Calu3 (cell line): ENCODE results near the gene CHMP5. TPM values are rescaled to one million over a fixed set of nuclear protein-coding genes. Genes with fewer than 3 reads are reported as not detected.

Experiments used
- BruUV-seq: library from RNA; stranded (reverse); fragments of 400-500 nt; replicated peaks from 2 replicates; lab custom pipeline; 2021; lab: Mats Ljungman, UMichigan
- CTCF ChIA-PET: fragments of 300-600 bp; sonication (Branson Sonifier 250); formaldehyde crosslinking; loops from one replicate; lab custom pipeline; 2022; ENCODE audit warnings: antibody characterized with exemption; lab: Charles Lee
- DNase-seq: peaks from one replicate; pipeline ENCODE4 v3.0.0; 2022
- H3K27ac Mint-ChIP-seq: one replicate; pipeline ENCODE4 v1.8.0; 2022; ENCODE audit warnings: mixed read lengths; ENCODE audit not compliant: unreplicated experiment
- H3K27me3 Mint-ChIP-seq: one replicate; pipeline ENCODE4 v1.8.0; 2022; ENCODE audit warnings: mixed read lengths; ENCODE audit not compliant: unreplicated experiment
- H3K36me3 Mint-ChIP-seq: one replicate; pipeline ENCODE4 v1.8.0; 2022; ENCODE audit warnings: mild to moderate bottlenecking, moderate library complexity, mixed read lengths; ENCODE audit not compliant: insufficient read depth, unreplicated experiment
- H3K4me1 Mint-ChIP-seq: one replicate; pipeline ENCODE4 v1.8.0; 2022; ENCODE audit warnings: mild to moderate bottlenecking, low read depth, mixed read lengths; ENCODE audit not compliant: unreplicated experiment
- H3K4me3 Mint-ChIP-seq: one replicate; pipeline ENCODE4 v1.8.0; 2022; ENCODE audit warnings: mild to moderate bottlenecking, low read depth, moderate library complexity, mixed read lengths; ENCODE audit not compliant: unreplicated experiment
- H3K9me3 Mint-ChIP-seq: one replicate; pipeline ENCODE4 v1.8.0; 2022; ENCODE audit warnings: low read depth, mixed read lengths; ENCODE audit not compliant: unreplicated experiment
- CTCF ChIP-seq: fragments of 200-600 bp; IDR thresholded peaks from one replicate; pipeline ENCODE4 v1.8.0; 2022; ENCODE audit warnings: antibody characterized with exemption; ENCODE audit not compliant: unreplicated experiment
- intact Hi-C: fragments of 100-400 bp; cut with micrococcal nuclease; formaldehyde crosslinking; loops from one replicate; pipeline ENCODE4 v1.10.0; 2022; ENCODE audit not compliant: unreplicated experiment
- total RNA-seq: library from RNA; stranded (reverse); gene quantifications from 2 replicates; pipeline ENCODE4 v1.2.3, GENCODE V29; 2022

CHMP5 gene
- total RNA-seq, 1 experiment from 2014 or later, result 49.6 TPM

GRCh38 chr9:33255471-33255870 is 9.4 kb upstream of the CHMP5 start:
- H3K36me3 Mint-ChIP-seq, result peaks cover 38% of the 10 kb centered on the region
- no peaks in the 10 kb centered on the region for H3K4me1 Mint-ChIP-seq
- H3K27ac Mint-ChIP-seq, result no peak overlapping the region
- no peaks in the 10 kb centered on the region for H3K27me3 Mint-ChIP-seq
- DNase-seq, result no peak
- CTCF ChIA-PET, result no interaction called here
- no TSS peak for BruUV-seq
- H3K4me3 Mint-ChIP-seq, result no peak overlapping the region
- no peaks in the 10 kb centered on the region for H3K9me3 Mint-ChIP-seq
- no peak for TF ChIP-seq CTCF
- intact Hi-C loops, result no loop called here

GRCh38 chr9:33256236-33256635 is 8.6 kb upstream of the CHMP5 start:
- Mint-ChIP-seq H3K27me3 (no peaks in the 10 kb centered on the region), H3K4me1 (no peaks in the 10 kb centered on the region), H3K36me3 (peaks cover 41% of the 10 kb centered on the region), H3K4me3 (no peak overlapping the region), H3K9me3 (no peaks in the 10 kb centered on the region), H3K27ac (no peak overlapping the region)
- intact Hi-C loops, result no loop called here
- no peak for TF ChIP-seq CTCF
- BruUV-seq, result no TSS peak
- CTCF ChIA-PET, result no interaction called here
- no peak for DNase-seq

- peaks cover 41% of the 10 kb centered on the region for H3K36me3 Mint-ChIP-seq
- CTCF ChIA-PET, result no interaction called here
These were observed 7.6 kb upstream of the CHMP5 start for GRCh38 chr9:33257276-33257675.

GRCh38 chr9:33260372-33260771 is 4.5 kb upstream of the CHMP5 start:
- Mint-ChIP-seq H3K27ac (no peak overlapping the region), H3K4me3 (no peak overlapping the region), H3K27me3 (no peaks in the 10 kb centered on the region), H3K9me3 (no peaks in the 10 kb centered on the region), H3K36me3 (peaks cover 66% of the 10 kb centered on the region), H3K4me1 (peaks cover 11% of the 10 kb centered on the region)
- no peak for DNase-seq
- intact Hi-C loops, result no loop called here
- no peak for TF ChIP-seq CTCF
- CTCF ChIA-PET, result no interaction called here
- no TSS peak for BruUV-seq

More at GRCh38 chr9:33257276-33257675, 7.6 kb upstream of the CHMP5 start:
- DNase-seq, result no peak
- Mint-ChIP-seq H3K27ac (no peak overlapping the region), H3K4me1 (no peaks in the 10 kb centered on the region), H3K27me3 (no peaks in the 10 kb centered on the region), H3K4me3 (no peak overlapping the region), H3K9me3 (no peaks in the 10 kb centered on the region)
- intact Hi-C loops, result no loop called here
- TF ChIP-seq CTCF, result no peak
- BruUV-seq, result no TSS peak
